H1 (cell line): Measurements from ENCODE around the gene WNK2. TPM values are rescaled to one million over a fixed set of nuclear protein-coding genes. Genes with fewer than 3 reads are reported as not detected.

Experiments used
- CTBP2 ChIP-seq: IDR thresholded peaks from 2 replicates; pipeline ENCODE4 v1.7.0; 2011; ENCODE audit warnings: borderline replicate concordance, mild to moderate bottlenecking, moderate library complexity, mixed read lengths, low read length; ENCODE audit not compliant: insufficient read depth, insufficient read length
- JUND ChIP-seq: IDR thresholded peaks from 2 replicates; pipeline ENCODE4 v1.6.1; 2011; ENCODE audit warnings: mild to moderate bottlenecking, improper control_type of control experiment, low read length
- RBBP5 ChIP-seq: IDR thresholded peaks from 2 replicates; pipeline ENCODE4 v1.7.1; 2012; ENCODE audit warnings: low read depth, mild to moderate bottlenecking, inconsistent platforms, low read length, moderate library complexity, borderline replicate concordance
- RFX5 ChIP-seq: IDR thresholded peaks from 2 replicates; pipeline ENCODE4 v1.6.1; 2011; ENCODE audit warnings: low read depth, low read length, improper control_type of control experiment, borderline replicate concordance
- TBP ChIP-seq: IDR thresholded peaks from 2 replicates; pipeline ENCODE4 v1.6.1; 2011; ENCODE audit warnings: low read depth, low read length, improper control_type of control experiment
- polyA plus RNA-seq, 7 experiments: library from polyadenylated mRNA; depleted of rRNA in 3 of 7; stranded (reverse) in 5 of 7; unstranded in 2 of 7; fragments of >200 nt in 5 of 7; fragments of 200-250 nt in 2 of 7; gene quantifications; 1 replicate in 5 of 7; 2 replicates in 1 of 7; 4 replicates in 1 of 7; pipeline versions ENCODE4 v1.2.1 to v1.2.3, GENCODE V29; 2011 to 2013; ENCODE audit warnings: missing spikeins in 2 of 7, mixed read lengths in 2 of 7
- total RNA-seq: library from RNA; stranded (reverse); fragmentation: NEBNext Ultra II Directional; extraction: Animal tissue kit (Norgen Biotek cat#: 25700); gene quantifications from 2 replicates; pipeline ENCODE4 v1.2.1, GENCODE V29; 2021
- TF ChIP-seq, protein P1 (sequence below): fragments of 300-600 bp; sonication (generic); IDR thresholded peaks from 2 replicates; pipeline ENCODE4 v1.7.1; 2012; ENCODE audit warnings: low read length, moderate library complexity, mild to moderate bottlenecking, inconsistent platforms; ENCODE audit not compliant: insufficient replicate concordance
- TF ChIP-seq, protein P2 (sequence below): IDR thresholded peaks from 2 replicates; pipeline ENCODE4 v1.6.1; 2012; ENCODE audit warnings: low read length, inconsistent platforms
- TF ChIP-seq, protein P3 (sequence below): IDR thresholded peaks from 2 replicates; pipeline ENCODE4 v1.6.1; 2012; ENCODE audit warnings: inconsistent platforms

Gene WNK2
- total and polyA plus RNA-seq, 2 of the 8 experiments (the other 6 are each of a cell fraction or from before 2014, with no cell fraction given), result 12.0 to 87.2 TPM

DNA sequence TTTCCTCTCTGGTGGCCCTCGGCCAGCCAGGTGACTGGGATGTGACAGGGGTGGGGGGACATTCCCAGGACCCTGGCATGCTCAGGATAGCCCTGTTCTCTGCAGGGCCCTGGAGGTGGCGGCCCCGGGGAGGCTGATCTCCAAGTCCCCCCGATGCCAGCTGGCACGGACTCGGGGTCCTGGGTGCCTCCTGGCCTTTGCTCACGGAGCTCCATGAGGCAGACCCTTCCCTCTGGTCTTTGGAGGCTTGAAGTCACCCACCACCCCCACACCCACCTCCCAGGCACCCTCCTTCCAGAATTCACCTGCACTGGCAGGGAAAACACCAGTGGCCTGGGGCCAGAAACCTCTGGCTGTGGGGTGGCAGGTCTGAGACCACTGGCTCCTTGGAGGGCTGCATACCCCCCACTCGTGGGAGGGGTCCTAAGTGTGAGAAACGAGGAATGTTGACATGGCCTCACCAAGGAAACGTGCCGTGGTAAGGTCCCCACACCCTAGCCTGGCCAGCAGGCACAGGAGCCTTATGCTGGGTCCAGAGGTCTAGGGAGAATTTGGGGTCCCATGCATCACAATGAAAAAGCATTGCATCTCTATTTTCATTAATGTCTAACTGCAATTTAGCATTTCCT lies 136.8 kb downstream of the WNK2 start (continued):
- TF ChIP-seq, protein P1, sequence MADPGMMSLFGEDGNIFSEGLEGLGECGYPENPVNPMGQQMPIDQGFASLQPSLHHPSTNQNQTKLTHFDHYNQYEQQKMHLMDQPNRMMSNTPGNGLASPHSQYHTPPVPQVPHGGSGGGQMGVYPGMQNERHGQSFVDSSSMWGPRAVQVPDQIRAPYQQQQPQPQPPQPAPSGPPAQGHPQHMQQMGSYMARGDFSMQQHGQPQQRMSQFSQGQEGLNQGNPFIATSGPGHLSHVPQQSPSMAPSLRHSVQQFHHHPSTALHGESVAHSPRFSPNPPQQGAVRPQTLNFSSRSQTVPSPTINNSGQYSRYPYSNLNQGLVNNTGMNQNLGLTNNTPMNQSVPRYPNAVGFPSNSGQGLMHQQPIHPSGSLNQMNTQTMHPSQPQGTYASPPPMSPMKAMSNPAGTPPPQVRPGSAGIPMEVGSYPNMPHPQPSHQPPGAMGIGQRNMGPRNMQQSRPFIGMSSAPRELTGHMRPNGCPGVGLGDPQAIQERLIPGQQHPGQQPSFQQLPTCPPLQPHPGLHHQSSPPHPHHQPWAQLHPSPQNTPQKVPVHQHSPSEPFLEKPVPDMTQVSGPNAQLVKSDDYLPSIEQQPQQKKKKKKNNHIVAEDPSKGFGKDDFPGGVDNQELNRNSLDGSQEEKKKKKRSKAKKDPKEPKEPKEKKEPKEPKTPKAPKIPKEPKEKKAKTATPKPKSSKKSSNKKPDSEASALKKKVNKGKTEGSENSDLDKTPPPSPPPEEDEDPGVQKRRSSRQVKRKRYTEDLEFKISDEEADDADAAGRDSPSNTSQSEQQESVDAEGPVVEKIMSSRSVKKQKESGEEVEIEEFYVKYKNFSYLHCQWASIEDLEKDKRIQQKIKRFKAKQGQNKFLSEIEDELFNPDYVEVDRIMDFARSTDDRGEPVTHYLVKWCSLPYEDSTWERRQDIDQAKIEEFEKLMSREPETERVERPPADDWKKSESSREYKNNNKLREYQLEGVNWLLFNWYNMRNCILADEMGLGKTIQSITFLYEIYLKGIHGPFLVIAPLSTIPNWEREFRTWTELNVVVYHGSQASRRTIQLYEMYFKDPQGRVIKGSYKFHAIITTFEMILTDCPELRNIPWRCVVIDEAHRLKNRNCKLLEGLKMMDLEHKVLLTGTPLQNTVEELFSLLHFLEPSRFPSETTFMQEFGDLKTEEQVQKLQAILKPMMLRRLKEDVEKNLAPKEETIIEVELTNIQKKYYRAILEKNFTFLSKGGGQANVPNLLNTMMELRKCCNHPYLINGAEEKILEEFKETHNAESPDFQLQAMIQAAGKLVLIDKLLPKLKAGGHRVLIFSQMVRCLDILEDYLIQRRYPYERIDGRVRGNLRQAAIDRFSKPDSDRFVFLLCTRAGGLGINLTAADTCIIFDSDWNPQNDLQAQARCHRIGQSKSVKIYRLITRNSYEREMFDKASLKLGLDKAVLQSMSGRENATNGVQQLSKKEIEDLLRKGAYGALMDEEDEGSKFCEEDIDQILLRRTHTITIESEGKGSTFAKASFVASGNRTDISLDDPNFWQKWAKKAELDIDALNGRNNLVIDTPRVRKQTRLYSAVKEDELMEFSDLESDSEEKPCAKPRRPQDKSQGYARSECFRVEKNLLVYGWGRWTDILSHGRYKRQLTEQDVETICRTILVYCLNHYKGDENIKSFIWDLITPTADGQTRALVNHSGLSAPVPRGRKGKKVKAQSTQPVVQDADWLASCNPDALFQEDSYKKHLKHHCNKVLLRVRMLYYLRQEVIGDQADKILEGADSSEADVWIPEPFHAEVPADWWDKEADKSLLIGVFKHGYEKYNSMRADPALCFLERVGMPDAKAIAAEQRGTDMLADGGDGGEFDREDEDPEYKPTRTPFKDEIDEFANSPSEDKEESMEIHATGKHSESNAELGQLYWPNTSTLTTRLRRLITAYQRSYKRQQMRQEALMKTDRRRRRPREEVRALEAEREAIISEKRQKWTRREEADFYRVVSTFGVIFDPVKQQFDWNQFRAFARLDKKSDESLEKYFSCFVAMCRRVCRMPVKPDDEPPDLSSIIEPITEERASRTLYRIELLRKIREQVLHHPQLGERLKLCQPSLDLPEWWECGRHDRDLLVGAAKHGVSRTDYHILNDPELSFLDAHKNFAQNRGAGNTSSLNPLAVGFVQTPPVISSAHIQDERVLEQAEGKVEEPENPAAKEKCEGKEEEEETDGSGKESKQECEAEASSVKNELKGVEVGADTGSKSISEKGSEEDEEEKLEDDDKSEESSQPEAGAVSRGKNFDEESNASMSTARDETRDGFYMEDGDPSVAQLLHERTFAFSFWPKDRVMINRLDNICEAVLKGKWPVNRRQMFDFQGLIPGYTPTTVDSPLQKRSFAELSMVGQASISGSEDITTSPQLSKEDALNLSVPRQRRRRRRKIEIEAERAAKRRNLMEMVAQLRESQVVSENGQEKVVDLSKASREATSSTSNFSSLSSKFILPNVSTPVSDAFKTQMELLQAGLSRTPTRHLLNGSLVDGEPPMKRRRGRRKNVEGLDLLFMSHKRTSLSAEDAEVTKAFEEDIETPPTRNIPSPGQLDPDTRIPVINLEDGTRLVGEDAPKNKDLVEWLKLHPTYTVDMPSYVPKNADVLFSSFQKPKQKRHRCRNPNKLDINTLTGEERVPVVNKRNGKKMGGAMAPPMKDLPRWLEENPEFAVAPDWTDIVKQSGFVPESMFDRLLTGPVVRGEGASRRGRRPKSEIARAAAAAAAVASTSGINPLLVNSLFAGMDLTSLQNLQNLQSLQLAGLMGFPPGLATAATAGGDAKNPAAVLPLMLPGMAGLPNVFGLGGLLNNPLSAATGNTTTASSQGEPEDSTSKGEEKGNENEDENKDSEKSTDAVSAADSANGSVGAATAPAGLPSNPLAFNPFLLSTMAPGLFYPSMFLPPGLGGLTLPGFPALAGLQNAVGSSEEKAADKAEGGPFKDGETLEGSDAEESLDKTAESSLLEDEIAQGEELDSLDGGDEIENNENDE, result no peak
- TF ChIP-seq, protein P2, sequence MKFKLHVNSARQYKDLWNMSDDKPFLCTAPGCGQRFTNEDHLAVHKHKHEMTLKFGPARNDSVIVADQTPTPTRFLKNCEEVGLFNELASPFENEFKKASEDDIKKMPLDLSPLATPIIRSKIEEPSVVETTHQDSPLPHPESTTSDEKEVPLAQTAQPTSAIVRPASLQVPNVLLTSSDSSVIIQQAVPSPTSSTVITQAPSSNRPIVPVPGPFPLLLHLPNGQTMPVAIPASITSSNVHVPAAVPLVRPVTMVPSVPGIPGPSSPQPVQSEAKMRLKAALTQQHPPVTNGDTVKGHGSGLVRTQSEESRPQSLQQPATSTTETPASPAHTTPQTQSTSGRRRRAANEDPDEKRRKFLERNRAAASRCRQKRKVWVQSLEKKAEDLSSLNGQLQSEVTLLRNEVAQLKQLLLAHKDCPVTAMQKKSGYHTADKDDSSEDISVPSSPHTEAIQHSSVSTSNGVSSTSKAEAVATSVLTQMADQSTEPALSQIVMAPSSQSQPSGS, result no peak
- TF ChIP-seq JUND (no peak), RFX5 (no peak), CTBP2 (no peak), RBBP5 (no peak), TBP (no peak)
- TF ChIP-seq, protein P3, sequence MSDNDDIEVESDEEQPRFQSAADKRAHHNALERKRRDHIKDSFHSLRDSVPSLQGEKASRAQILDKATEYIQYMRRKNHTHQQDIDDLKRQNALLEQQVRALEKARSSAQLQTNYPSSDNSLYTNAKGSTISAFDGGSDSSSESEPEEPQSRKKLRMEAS, result no peak
